ENCODE results near the gene PALMD.

Gene PALMD

GRCh38 chr1:99660496-99660895 lies 14.6 kb downstream of the PALMD start:
- no peak for DNase-seq (ENCODE audit: low spot score)

- DNase-seq (ENCODE audit: low spot score), result no peak
These were observed 15.9 kb downstream of the PALMD start for GRCh38 chr1:99661780-99662179.

GRCh38 chr1:99662539-99663080 lies 16.7 kb downstream of the PALMD start:
- no peak for DNase-seq (ENCODE audit: low spot score)

- no peak for DNase-seq (ENCODE audit: low spot score)
These were observed 17.6 kb downstream of the PALMD start for GRCh38 chr1:99663501-99663900.

GRCh38 chr1:99665212-99665611 lies 19.3 kb downstream of the PALMD start:
- DNase-seq (ENCODE audit: low spot score), result no peak

GRCh38 chr1:99669376-99669775 lies 23.5 kb downstream of the PALMD start:
- DNase-seq (ENCODE audit: low spot score), result no peak

- no peak for DNase-seq (ENCODE audit: low spot score)
These were observed 23.9 kb downstream of the PALMD start for GRCh38 chr1:99669821-99670220.

- DNase-seq (ENCODE audit: low spot score), result no peak
These were observed 24.7 kb downstream of the PALMD start for GRCh38 chr1:99670583-99670982.

GRCh38 chr1:99672038-99672437 lies 26.1 kb downstream of the PALMD start:
- DNase-seq (ENCODE audit: low spot score), result no peak

- no peak for DNase-seq (ENCODE audit: low spot score)
These were observed 26.8 kb downstream of the PALMD start for GRCh38 chr1:99672530-99673213.

GRCh38 chr1:99673315-99673714 lies 27.4 kb downstream of the PALMD start:
- no peak for DNase-seq (ENCODE audit: low spot score)

GRCh38 chr1:99674115-99675064 lies 28.5 kb downstream of the PALMD start:
- no peak for DNase-seq (ENCODE audit: low spot score)

GRCh38 chr1:99675292-99675691 lies 29.4 kb downstream of the PALMD start:
- no peak for DNase-seq (ENCODE audit: low spot score)

- no peak for DNase-seq (ENCODE audit: low spot score)
These were observed 30.1 kb downstream of the PALMD start for GRCh38 chr1:99675994-99676393.

GRCh38 chr1:99676876-99677275 lies 31.0 kb downstream of the PALMD start:
- no peak for DNase-seq (ENCODE audit: low spot score)

- no peak for DNase-seq (ENCODE audit: low spot score)
These were observed 31.5 kb downstream of the PALMD start for GRCh38 chr1:99677416-99677815.

GRCh38 chr1:99680270-99680669 lies 34.4 kb downstream of the PALMD start:
- peak; percentile 37 for DNase-seq (ENCODE audit: low spot score)

- no peak for DNase-seq (ENCODE audit: low spot score)
These were observed 35.7 kb downstream of the PALMD start for GRCh38 chr1:99681583-99681982.

GRCh38 chr1:99682291-99682751 lies 36.4 kb downstream of the PALMD start:
- DNase-seq (ENCODE audit: low spot score), result no peak

- DNase-seq (ENCODE audit: low spot score), result peak; percentile 75
These were observed 39.7 kb downstream of the PALMD start for GRCh38 chr1:99685516-99686180.

GRCh38 chr1:99691175-99691574 lies 45.3 kb downstream of the PALMD start:
- DNase-seq (ENCODE audit: low spot score), result no peak

GRCh38 chr1:99696616-99697015 lies 50.7 kb downstream of the PALMD start:
- no peak for DNase-seq (ENCODE audit: low spot score)
